K562 (cell line): ENCODE measurements around the gene SIGLEC6. TPM values are rescaled to one million over a fixed set of nuclear protein-coding genes. Genes with fewer than 3 reads are reported as not detected.

ENCODE experiments used
- ARNT ChIP-seq, 2 experiments: fragments of 450-650 bp; IDR thresholded peaks; 2 replicates each; pipeline ENCODE4 v1.6.1; 2016; ENCODE audit warnings: mild to moderate bottlenecking in 1 of 2
- CBX8 ChIP-seq: fragments of 200-600 bp; sonication (generic); IDR thresholded peaks from 2 replicates; pipeline ENCODE4 v1.6.1; 2012; ENCODE audit warnings: borderline replicate concordance, mixed run types, low read depth, mild to moderate bottlenecking, moderate library complexity, mixed read lengths, low read length, control low read depth, inconsistent platforms; ENCODE audit not compliant: poor library complexity, severe bottlenecking; ENCODE audit errors: extremely low read depth
- CEBPG ChIP-seq, 3 experiments: fragments of 200-800 bp in 1 of 3; sonication (Bioruptor generic) in 1 of 3; sonication (generic) in 1 of 3; formaldehyde crosslinking in 1 of 3; IDR thresholded peaks in 2 of 3; conservative IDR thresholded peaks in 1 of 3; 2 replicates each; pipeline versions ENCODE4 v1.6.1 to v1.8.0; 2016 to 2022; ENCODE audit warnings: missing compliant biosample characterization in 2 of 3, missing genetic modification characterization in 2 of 3, mild to moderate bottlenecking in 1 of 3, missing genetic modification reagents in 1 of 3
- EHMT2 ChIP-seq: fragments of 450-650 bp; IDR thresholded peaks from 2 replicates; pipeline ENCODE4 v1.6.1; 2018; ENCODE audit warnings: antibody characterized with exemption
- FOXJ2 ChIP-seq: fragments of 200-800 bp; sonication (Bioruptor generic); IDR thresholded peaks from 2 replicates; pipeline ENCODE4 v1.6.1; 2016; ENCODE audit warnings: missing genetic modification characterization, missing compliant biosample characterization
- FOXK2 ChIP-seq, 2 experiments: fragments of 450-650 bp; IDR thresholded peaks in 1 of 2; conservative IDR thresholded peaks in 1 of 2; 2 replicates each; pipeline ENCODE4 v1.6.1; 2016; ENCODE audit warnings: low read depth in 2 of 2, mild to moderate bottlenecking in 1 of 2
- HDAC2 ChIP-seq: fragments of 450-650 bp; IDR thresholded peaks from 2 replicates; pipeline ENCODE4 v1.6.1; 2016; ENCODE audit warnings: mild to moderate bottlenecking
- HDGF ChIP-seq: fragments of 450-650 bp; IDR thresholded peaks from 2 replicates; pipeline ENCODE4 v1.6.1; 2016
- KDM4B ChIP-seq, 2 experiments: fragments of 450-650 bp in 1 of 2; sonication (generic) in 1 of 2; IDR thresholded peaks; 2 replicates each; pipeline ENCODE4 v1.6.1; 2016 to 2017; ENCODE audit warnings: borderline replicate concordance in 2 of 2, antibody characterized with exemption in 1 of 2, low read depth in 1 of 2, mild to moderate bottlenecking in 1 of 2
- MAZ ChIP-seq, 2 experiments: fragments of 450-650 bp in 1 of 2; sonication (generic) in 1 of 2; formaldehyde crosslinking; IDR thresholded peaks in 1 of 2; conservative IDR thresholded peaks in 1 of 2; 2 replicates each; pipeline versions ENCODE4 v1.4.0 to v1.5.0; 2020; ENCODE audit warnings: mild to moderate bottlenecking in 1 of 2, missing genetic modification reagents in 1 of 2
- MECOM ChIP-seq: fragments of 250-450 bp; sonication (Bioruptor Pico); IDR thresholded peaks from 2 replicates; pipeline ENCODE4 v1.8.0; 2022; ENCODE audit warnings: inconsistent platforms
- NFE2 ChIP-seq: IDR thresholded peaks from 2 replicates; pipeline ENCODE4 v1.6.1; 2014; ENCODE audit warnings: antibody characterized with exemption, low read depth
- NFRKB ChIP-seq: fragments of 450-650 bp; IDR thresholded peaks from 2 replicates; pipeline ENCODE4 v1.6.1; 2016; ENCODE audit warnings: low read depth
- PML ChIP-seq: IDR thresholded peaks from 2 replicates; pipeline ENCODE4 v1.6.1; 2012; ENCODE audit warnings: low read length, inconsistent platforms
- POLR2B ChIP-seq: fragments of 450-650 bp; IDR thresholded peaks from 2 replicates; pipeline ENCODE4 v1.6.1; 2018; ENCODE audit warnings: low read depth; ENCODE audit not compliant: partially characterized antibody
- RHOXF2B ChIP-seq: fragments of 250-450 bp; sonication (Bioruptor Pico); conservative IDR thresholded peaks from 2 replicates; pipeline ENCODE4 v1.5.1; 2021
- SMARCA4 ChIP-seq: fragments of 450-650 bp; IDR thresholded peaks from 2 replicates; pipeline ENCODE4 v1.6.1; 2016
- SOX6 ChIP-seq: fragments of 450-650 bp; IDR thresholded peaks from 2 replicates; pipeline ENCODE4 v1.6.1; 2014; ENCODE audit warnings: mild to moderate bottlenecking
- ZEB2 ChIP-seq: fragments of 450-650 bp; IDR thresholded peaks from 2 replicates; pipeline ENCODE4 v1.6.1; 2016
- ZNF57 ChIP-seq: fragments of 450-650 bp; formaldehyde crosslinking; IDR thresholded peaks from 2 replicates; pipeline ENCODE4 v1.4.0; 2020; ENCODE audit warnings: mild to moderate bottlenecking, moderate library complexity
- ZNF592 ChIP-seq: fragments of 450-650 bp; IDR thresholded peaks from 2 replicates; pipeline ENCODE4 v1.6.1; 2017; ENCODE audit warnings: antibody characterized with exemption, mild to moderate bottlenecking
- ZZZ3 ChIP-seq: fragments of 450-650 bp; IDR thresholded peaks from 2 replicates; pipeline ENCODE4 v1.6.1; 2016; ENCODE audit warnings: antibody characterized with exemption, mild to moderate bottlenecking, moderate library complexity
- polyA plus RNA-seq, 8 experiments: library from polyadenylated mRNA; depleted of rRNA in 4 of 8; stranded (reverse) in 5 of 8; unstranded in 3 of 8; fragments of >200 nt; fragmentation: Nextera tagmentation in 2 of 8; fragmentation: Illumina TruSeq in 1 of 8; extraction: Ambion mirVana in 2 of 8; extraction: Trizol in 1 of 8; gene quantifications; 2 replicates each; pipeline versions ENCODE4 v1.2.1 to v1.2.3, GENCODE V29; 2011 to 2014; ENCODE audit warnings: inconsistent platforms in 1 of 8, missing spikeins in 1 of 8
- total RNA-seq, 7 experiments: library from RNA; depleted of rRNA in 6 of 7; stranded (reverse); fragments of >200 nt in 6 of 7; fragmentation: Illumina TruSeq in 2 of 7; extraction: Trizol in 2 of 7; gene quantifications; 2 replicates each; pipeline versions ENCODE4 v1.2.1 to v1.2.3, GENCODE V29; 2011 to 2021; ENCODE audit warnings: low replicate concordance in 1 of 7
- TF ChIP-seq, protein P1 (sequence below): fragments of 250-450 bp; sonication (Bioruptor Pico); IDR thresholded peaks from 2 replicates; pipeline ENCODE4 v1.9.0; 2021; ENCODE audit warnings: mild to moderate bottlenecking
- TF ChIP-seq, protein P2 (sequence below): fragments of 200-800 bp; sonication (Bioruptor generic); IDR thresholded peaks from 2 replicates; pipeline ENCODE4 v1.6.1; 2017; ENCODE audit warnings: missing genetic modification characterization, missing compliant biosample characterization

SIGLEC6 gene
- total and polyA plus RNA-seq, 9 of the 15 experiments (the other 6 are each of a cell fraction or from before 2014, with no cell fraction given) = 0.03 to 17.5 (median 0.71) TPM

GRCh38 chr19:51467864-51468544 is 63.5 kb downstream of the SIGLEC6 start (continued):
- TF ChIP-seq CBX8 = no peak
- TF ChIP-seq NFE2 = peak; percentile 24; the same call in 1 of the 2 replicates
- no peak for TF ChIP-seq CEBPG (CRISPR knock-in tag; IDR thresholded peaks at IDR 0.05)
- TF ChIP-seq CEBPG (tag; conservative IDR thresholded peaks at IDR 0.05 in 1 of 2, IDR thresholded peaks at IDR 0.05 in 1 of 2) = no peak
- no peak for TF ChIP-seq ZZZ3
- TF ChIP-seq FOXK2 (conservative IDR thresholded peaks at IDR 0.05 in 1 of 2, IDR thresholded peaks at IDR 0.05 in 1 of 2; ENCODE audit: low read depth in 2 of 2) = peak; percentile 73 to 79; a peak in 1 of 4 replicates
- TF ChIP-seq POLR2B = peak; percentile 92
- TF ChIP-seq SMARCA4 = peak; percentile 83
- TF ChIP-seq, protein P1, sequence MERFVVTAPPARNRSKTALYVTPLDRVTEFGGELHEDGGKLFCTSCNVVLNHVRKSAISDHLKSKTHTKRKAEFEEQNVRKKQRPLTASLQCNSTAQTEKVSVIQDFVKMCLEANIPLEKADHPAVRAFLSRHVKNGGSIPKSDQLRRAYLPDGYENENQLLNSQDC (CRISPR knock-in tag) = no peak
- TF ChIP-seq PML = peak; percentile 43; the same call in 1 of the 2 replicates
- TF ChIP-seq, protein P2, sequence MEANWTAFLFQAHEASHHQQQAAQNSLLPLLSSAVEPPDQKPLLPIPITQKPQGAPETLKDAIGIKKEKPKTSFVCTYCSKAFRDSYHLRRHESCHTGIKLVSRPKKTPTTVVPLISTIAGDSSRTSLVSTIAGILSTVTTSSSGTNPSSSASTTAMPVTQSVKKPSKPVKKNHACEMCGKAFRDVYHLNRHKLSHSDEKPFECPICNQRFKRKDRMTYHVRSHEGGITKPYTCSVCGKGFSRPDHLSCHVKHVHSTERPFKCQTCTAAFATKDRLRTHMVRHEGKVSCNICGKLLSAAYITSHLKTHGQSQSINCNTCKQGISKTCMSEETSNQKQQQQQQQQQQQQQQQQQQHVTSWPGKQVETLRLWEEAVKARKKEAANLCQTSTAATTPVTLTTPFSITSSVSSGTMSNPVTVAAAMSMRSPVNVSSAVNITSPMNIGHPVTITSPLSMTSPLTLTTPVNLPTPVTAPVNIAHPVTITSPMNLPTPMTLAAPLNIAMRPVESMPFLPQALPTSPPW (CRISPR knock-in tag) = peak; percentile 53; the same call in 1 of the 2 replicates
- TF ChIP-seq KDM4B (IDR thresholded peaks at IDR 0.05; ENCODE audit: borderline replicate concordance in 2 of 2, low read depth in 1 of 2) = no peak
- TF ChIP-seq HDGF = peak; percentile 32; the same call in 1 of the 2 replicates
- TF ChIP-seq HDAC2 = peak; percentile 85
- TF ChIP-seq MAZ (CRISPR knock-in tag; conservative IDR thresholded peaks at IDR 0.05 in 1 of 2, IDR thresholded peaks at IDR 0.05 in 1 of 2) = peak in 1 of 2 experiments; percentile 86; a peak in 3 of 4 replicates
- TF ChIP-seq RHOXF2B (CRISPR knock-in tag) = 0 out of 2 replicates have a peak, but pooled peaks have one; percentile 33
- TF ChIP-seq NFRKB = peak; percentile 77
- TF ChIP-seq ZNF592 = peak; percentile 62
- peak; percentile 97 for TF ChIP-seq MECOM (CRISPR knock-in tag)
- TF ChIP-seq FOXJ2 (tag) = 0 out of 2 replicates have a peak, but pooled peaks have one; percentile 44
- TF ChIP-seq ZEB2 = peak; percentile 96
- peak; percentile 18 to 58; a peak in 2 of 4 replicates for TF ChIP-seq ARNT (IDR thresholded peaks at IDR 0.05)
- no peak for TF ChIP-seq ZNF57 (CRISPR knock-in tag)
- peak; percentile 68; the same call in 1 of the 2 replicates for TF ChIP-seq EHMT2
- peak; percentile 91 for TF ChIP-seq SOX6
